GM19452 (cell line): ENCODE measurements around the gene TPST1.

ENCODE experiments used
- ATAC-seq: cut with Tn5 transposase; IDR thresholded peaks from one replicate; pipeline ENCODE4 v1.9.1; 2021; ENCODE audit not compliant: unreplicated experiment

Gene TPST1

GRCh38 chr7:66237906-66238772 lies 33.0 kb downstream of the TPST1 start:
- peak; percentile 79 for ATAC-seq

- ATAC-seq, result no peak
These were observed 33.8 kb downstream of the TPST1 start for GRCh38 chr7:66238773-66239466.

GRCh38 chr7:66239467-66239856 lies 34.3 kb downstream of the TPST1 start:
- no peak for ATAC-seq

GRCh38 chr7:66245008-66245407 lies 39.9 kb downstream of the TPST1 start:
- ATAC-seq, result no peak

- no peak for ATAC-seq
These were observed 41.5 kb downstream of the TPST1 start for GRCh38 chr7:66246554-66247171.

- no peak for ATAC-seq
These were observed 42.4 kb downstream of the TPST1 start for GRCh38 chr7:66247380-66248078.

- no peak for ATAC-seq
These were observed 45.6 kb downstream of the TPST1 start for GRCh38 chr7:66250711-66251110.

GRCh38 chr7:66255534-66256100 lies 50.5 kb downstream of the TPST1 start:
- no peak for ATAC-seq

- ATAC-seq, result no peak
These were observed 51.1 kb downstream of the TPST1 start for GRCh38 chr7:66256281-66256680.

GRCh38 chr7:66257481-66257880 lies 52.3 kb downstream of the TPST1 start:
- ATAC-seq, result no peak

- no peak for ATAC-seq
These were observed 53.3 kb downstream of the TPST1 start for GRCh38 chr7:66258409-66258808.

- ATAC-seq, result no peak
These were observed 56.8 kb downstream of the TPST1 start for GRCh38 chr7:66261941-66262340.

GRCh38 chr7:66263936-66264335 lies 58.8 kb downstream of the TPST1 start:
- no peak for ATAC-seq

GRCh38 chr7:66265566-66265965 lies 60.4 kb downstream of the TPST1 start:
- ATAC-seq, result no peak

GRCh38 chr7:66267249-66267648 lies 62.1 kb downstream of the TPST1 start:
- ATAC-seq, result no peak

GRCh38 chr7:66269978-66270377 lies 64.8 kb downstream of the TPST1 start:
- no peak for ATAC-seq

- ATAC-seq, result no peak
These were observed 67.2 kb downstream of the TPST1 start for GRCh38 chr7:66272321-66272720.

GRCh38 chr7:66276363-66276762 lies 71.2 kb downstream of the TPST1 start:
- no peak for ATAC-seq

GRCh38 chr7:66277492-66277891 lies 72.4 kb downstream of the TPST1 start:
- no peak for ATAC-seq

GRCh38 chr7:66279912-66280311 lies 74.8 kb downstream of the TPST1 start:
- ATAC-seq, result no peak
